HG03025 (cell line): ENCODE results near the gene HDAC1.

Source experiments
- ATAC-seq: cut with Tn5 transposase; IDR thresholded peaks from one replicate; pipeline ENCODE4 v1.9.1; 2021; ENCODE audit warnings: mild to moderate bottlenecking, moderate library complexity; ENCODE audit not compliant: unreplicated experiment, low FRiP score

Gene HDAC1

DNA sequence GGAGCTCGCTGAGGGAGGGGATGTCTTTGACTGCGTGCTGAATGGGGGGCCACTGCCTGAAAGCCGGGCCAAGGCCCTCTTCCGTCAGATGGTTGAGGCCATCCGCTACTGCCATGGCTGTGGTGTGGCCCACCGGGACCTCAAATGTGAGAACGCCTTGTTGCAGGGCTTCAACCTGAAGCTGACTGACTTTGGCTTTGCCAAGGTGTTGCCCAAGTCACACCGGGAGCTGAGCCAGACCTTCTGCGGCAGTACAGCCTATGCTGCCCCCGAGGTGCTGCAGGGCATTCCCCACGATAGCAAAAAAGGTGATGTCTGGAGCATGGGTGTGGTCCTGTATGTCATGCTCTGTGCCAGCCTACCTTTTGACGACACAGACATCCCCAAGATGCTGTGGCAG, 71.8 kb downstream of the HDAC1 start:
- ATAC-seq = no peak

DNA sequence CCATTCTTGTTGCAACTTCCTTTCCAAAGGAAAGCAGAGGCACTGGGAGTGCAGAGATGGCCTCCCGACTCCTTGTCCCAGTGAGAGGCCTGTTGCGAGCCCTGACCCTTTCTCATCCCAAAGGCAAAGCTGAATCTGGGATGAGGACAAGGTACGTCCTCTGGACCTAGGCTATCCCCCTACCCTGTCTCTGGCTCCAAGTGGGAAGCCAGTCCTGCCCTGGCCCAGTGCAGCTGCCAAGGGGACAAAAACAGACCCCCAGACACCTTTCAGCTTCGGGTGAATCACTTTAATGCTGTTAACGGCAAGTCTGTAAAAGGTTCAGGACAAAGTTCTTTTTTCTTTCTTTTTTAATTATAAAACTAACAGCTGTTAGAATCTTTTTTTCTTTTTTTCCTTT, 73.0 kb downstream of the HDAC1 start:
- no peak for ATAC-seq

DNA sequence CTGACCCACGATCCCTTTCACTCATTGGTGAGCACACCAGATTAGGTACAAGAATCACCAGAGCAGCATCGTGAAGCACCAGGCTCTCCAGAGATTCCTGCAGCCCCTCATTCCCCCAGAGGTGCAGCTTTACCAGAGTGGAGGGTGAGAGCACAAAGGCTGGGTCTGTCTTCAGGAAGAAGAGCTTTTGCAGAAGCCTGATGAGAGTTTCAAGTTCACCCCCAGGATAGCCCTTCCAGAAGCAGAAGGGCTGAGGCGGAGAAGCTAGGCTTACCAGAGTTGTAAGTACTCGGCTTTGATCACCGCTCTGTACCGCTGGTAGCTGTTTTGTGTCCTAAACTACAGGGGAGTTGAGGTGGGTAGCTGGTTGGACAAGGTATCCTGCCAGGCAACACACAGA, 73.6 kb downstream of the HDAC1 start:
- no peak for ATAC-seq

DNA sequence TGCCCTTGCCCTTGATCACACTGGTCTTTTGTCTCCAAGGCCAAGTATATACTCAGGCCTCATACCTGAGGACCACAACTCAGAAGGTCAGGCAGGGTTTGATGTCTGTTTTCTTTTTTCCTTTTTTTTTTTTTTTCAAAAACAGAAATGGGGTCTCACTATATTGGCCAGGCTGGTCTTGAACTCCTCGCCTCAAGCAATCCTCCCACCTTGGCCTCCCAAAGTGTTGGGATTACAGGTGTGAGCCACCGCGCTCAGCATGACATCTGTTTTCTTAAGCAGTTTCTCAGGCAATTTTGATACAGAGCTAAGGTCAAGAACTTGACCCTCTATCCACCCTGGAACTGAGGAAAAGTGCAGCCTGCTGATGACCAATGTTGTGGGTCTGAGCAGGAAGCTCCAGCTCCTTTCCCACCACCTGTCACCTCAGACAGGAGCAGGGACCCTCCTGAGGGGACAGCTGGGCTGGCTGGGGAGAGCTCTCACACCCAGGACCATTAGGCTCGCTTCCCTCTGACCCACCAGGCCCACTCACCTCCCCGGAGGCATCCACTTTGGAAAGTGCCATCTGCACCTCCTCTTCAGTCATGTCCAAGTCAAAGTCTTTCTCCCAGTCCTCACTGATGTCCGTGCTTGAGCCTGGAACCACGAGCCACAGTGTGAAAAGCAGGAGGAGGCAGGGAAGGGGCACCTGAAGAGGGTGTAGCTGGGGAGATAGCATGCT, 76.2 kb downstream of the HDAC1 start:
- no peak for ATAC-seq

DNA sequence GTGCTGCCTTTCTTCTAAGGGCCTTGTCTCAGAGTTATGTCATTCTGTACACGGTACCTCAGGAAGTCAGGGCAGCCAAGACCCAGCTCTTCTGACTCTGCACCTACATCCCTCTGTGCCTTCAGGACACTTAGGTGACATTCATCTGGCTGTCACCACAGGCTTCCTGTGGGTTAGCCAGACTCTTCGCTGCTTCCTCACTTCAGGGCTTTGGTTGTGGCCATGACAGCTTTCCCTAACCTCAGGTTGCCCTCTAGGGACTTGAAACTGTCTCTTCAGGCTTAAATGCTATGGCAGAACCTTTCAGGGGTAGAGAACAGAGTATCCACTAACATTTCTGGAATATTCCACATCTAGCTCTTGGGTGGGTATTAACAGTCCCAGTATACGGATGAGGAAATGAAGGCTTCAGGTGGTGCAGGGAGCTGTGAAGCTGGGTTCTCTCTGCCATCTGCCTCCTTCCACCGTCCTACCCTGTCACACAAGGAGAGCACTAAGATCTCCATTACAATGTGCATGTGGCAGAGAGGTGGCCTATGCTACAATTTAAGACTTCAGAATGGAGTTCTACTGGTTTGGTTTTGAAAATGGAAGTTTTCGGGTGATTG, 80.4 kb downstream of the HDAC1 start:
- no peak for ATAC-seq

GRCh38 chr1:32373996-32374592, 82.2 kb downstream of the HDAC1 start:
- ATAC-seq = no peak

DNA sequence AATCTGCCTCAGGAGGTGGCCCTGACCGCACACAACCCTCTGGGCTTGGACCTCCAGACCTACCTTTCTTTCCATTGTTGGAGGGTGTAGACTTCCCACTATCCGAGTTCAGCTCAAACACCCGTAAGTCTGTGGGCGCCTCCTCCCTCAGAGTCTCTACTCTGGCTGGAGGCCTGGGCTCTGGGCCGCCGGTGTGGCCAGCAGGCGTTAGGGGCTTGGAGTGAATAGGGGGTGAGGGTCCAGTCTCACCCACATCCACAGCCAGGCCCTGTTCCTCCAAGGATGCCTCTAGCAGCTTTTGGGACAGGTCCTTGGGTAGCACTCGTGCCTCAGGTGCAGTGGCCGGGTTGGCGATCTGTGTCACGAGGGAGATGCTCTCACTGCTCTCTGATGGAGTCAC, 84.3 kb downstream of the HDAC1 start:
- ATAC-seq = no peak

GRCh38 chr1:32377541-32378220, 85.8 kb downstream of the HDAC1 start:
- ATAC-seq = no peak

DNA sequence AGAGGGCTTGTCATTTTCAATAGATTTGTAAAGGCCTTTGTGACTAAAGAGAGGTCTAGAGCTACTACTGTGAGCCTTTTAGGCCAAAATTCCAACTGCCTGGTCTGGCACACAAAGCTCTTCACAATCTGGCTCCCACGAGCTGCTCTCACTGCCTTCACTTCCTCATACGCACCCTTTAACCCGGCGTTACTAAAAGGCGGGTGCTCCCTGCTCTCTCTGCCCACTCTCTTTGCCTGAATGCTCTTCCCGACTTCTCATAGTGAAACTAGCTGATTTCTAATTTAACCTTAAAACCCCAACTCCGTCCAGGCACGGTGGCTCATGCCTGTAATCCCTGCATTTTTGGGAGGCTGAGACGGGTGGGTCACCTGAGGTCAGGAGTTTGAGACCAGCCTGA, 88.2 kb downstream of the HDAC1 start:
- no peak for ATAC-seq
